ENCODE data around the gene SNX5.

DNA sequence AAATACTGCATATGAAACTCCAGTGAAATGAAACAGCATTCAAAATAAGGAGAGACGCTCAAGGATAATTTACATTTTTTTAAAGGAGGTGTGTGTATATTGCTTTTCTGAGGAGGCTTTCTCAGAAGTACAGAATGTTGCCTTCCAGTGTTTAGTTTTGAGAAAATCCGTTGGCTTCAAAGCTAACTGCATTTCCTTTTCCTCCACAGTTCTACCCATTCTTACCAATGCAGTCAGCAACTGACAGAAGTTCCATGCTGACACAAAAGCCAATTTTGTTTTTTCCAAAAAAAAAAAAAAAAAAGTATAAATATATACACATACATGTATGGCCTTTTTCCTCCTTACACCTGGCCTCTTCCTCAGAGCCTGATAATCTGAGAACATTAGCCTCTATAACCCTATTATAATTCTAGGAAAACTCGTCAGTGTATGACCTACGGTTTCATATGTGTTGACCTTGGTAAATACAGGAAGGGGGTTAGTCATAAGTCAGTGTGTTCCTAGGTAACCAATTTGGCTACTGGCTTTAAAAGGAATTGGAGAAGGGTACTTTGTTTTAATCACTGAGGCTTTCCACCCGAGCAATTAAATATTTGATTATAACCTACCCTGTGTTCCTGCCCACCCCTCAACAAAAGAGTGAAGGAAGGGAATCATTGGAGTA is 24.4 kb upstream of the SNX5 start:
- TF ChIP-seq EZH2 (IDR thresholded peaks at IDR 0.05; ENCODE audit: low read length) (no peak), CTCF (optimal IDR thresholded peaks at IDR 0.05 in 1 of 3, IDR thresholded peaks at IDR 0.05 in 1 of 3, conservative IDR thresholded peaks at IDR 0.05 in 1 of 3; ENCODE audit: extremely low read depth in 1 of 3, insufficient read depth in 2 of 3, low read length in 3 of 3) (no peak)

Data from keratinocyte (primary cell).